Fibroblast of lung (primary cell): ENCODE measurements around the gene SMG6. TPM values are rescaled to one million over a fixed set of nuclear protein-coding genes. Genes with fewer than 3 reads are reported as not detected.

Experiments
- DNase-seq, 2 donors: peaks; one replicate each; pipeline versions ENCODE4 v3.0.0 to v3.0.0-alpha.2; 2010; ENCODE audit warnings: low read depth in 2 of 2
- H2AFZ ChIP-seq: 2 replicates; pipeline ENCODE4 v1.5.1; 2012; ENCODE audit warnings: low read length, control low read depth, inconsistent platforms
- H3K27ac ChIP-seq: 2 replicates; pipeline ENCODE4 v1.5.1; 2011; ENCODE audit warnings: low read length, control low read depth; ENCODE audit not compliant: insufficient read depth
- H3K27me3 ChIP-seq: 2 replicates; pipeline ENCODE4 v1.5.1; 2011; ENCODE audit warnings: mild to moderate bottlenecking, low read length; ENCODE audit not compliant: control insufficient read depth, insufficient read depth
- H3K36me3 ChIP-seq: 2 replicates; pipeline ENCODE4 v1.5.1; 2011; ENCODE audit warnings: low read length; ENCODE audit not compliant: control insufficient read depth, insufficient read depth
- H3K4me1 ChIP-seq: 2 replicates; pipeline ENCODE4 v1.5.1; 2011; ENCODE audit warnings: low read length; ENCODE audit not compliant: control insufficient read depth, insufficient read depth; ENCODE audit errors: extremely low read depth
- H3K4me2 ChIP-seq: 2 replicates; pipeline ENCODE4 v1.5.1; 2011; ENCODE audit warnings: low read length, control low read depth; ENCODE audit not compliant: insufficient read depth; ENCODE audit errors: extremely low read depth
- H3K4me3 ChIP-seq, 4 experiments: fragments of 200-600 bp in 1 of 4; sonication (generic) in 1 of 4; replicated peaks in 1 of 4; 2 replicates each; pipeline ENCODE4 v1.5.1; 2011 to 2016; ENCODE audit warnings: low read length in 4 of 4, low read depth in 3 of 4, mild to moderate bottlenecking in 3 of 4, control low read depth in 2 of 4, inconsistent platforms in 1 of 4, mixed read lengths in 1 of 4; ENCODE audit not compliant: insufficient read depth in 1 of 4; ENCODE audit errors: control extremely low read depth in 1 of 4
- H3K79me2 ChIP-seq: 2 replicates; pipeline ENCODE4 v1.5.1; 2012; ENCODE audit warnings: mild to moderate bottlenecking, low read length, inconsistent platforms; ENCODE audit not compliant: control insufficient read depth, insufficient read depth
- H3K9ac ChIP-seq: 2 replicates; pipeline ENCODE4 v1.5.1; 2011; ENCODE audit warnings: mild to moderate bottlenecking, low read length, control low read depth; ENCODE audit not compliant: insufficient read depth
- H3K9me3 ChIP-seq: 2 replicates; pipeline ENCODE4 v1.5.1; 2012; ENCODE audit warnings: low read depth, low read length; ENCODE audit not compliant: control insufficient read depth, insufficient read depth
- H4K20me1 ChIP-seq: 2 replicates; pipeline ENCODE4 v1.5.1; 2011; ENCODE audit warnings: low read length; ENCODE audit not compliant: control insufficient read depth, insufficient read depth; ENCODE audit errors: extremely low read depth
- CTCF ChIP-seq, 2 donors: IDR thresholded peaks in 1 of 2; conservative IDR thresholded peaks in 1 of 2; 1 replicate in 1 of 2; 2 replicates in 1 of 2; pipeline ENCODE4 v1.5.1; 2011 to 2012; ENCODE audit warnings: low read length in 2 of 2, control low read depth in 1 of 2, inconsistent platforms in 1 of 2, low read depth in 1 of 2, mild to moderate bottlenecking in 1 of 2
- EZH2 ChIP-seq: IDR thresholded peaks from 2 replicates; pipeline ENCODE4 v1.5.1; 2012; ENCODE audit warnings: low read length, control low read depth, mild to moderate bottlenecking; ENCODE audit errors: missing control alignments
- polyA plus RNA-seq, 2 donors: library from polyadenylated mRNA; depleted of rRNA in 1 of 2; stranded (reverse) in 1 of 2; unstranded in 1 of 2; fragments of >200 nt; gene quantifications; 2 replicates each; pipeline ENCODE4 v1.2.1, GENCODE V29; 2011 to 2012; ENCODE audit warnings: missing spikeins in 1 of 2
- total RNA-seq: library from RNA; depleted of rRNA; stranded (reverse); fragments of >200 nt; gene quantifications from 2 replicates; pipeline ENCODE4 v1.2.1, GENCODE V29; 2014

Gene SMG6
- total and polyA plus RNA-seq, 2 donors (not counting 1 experiment from before 2014, with no cell fraction given), result 14.7 to 29.9 TPM

- H3K27ac ChIP-seq, result peak overlapping the region; percentile 71
- H4K20me1 ChIP-seq, result no peaks in the 10 kb centered on the region
- H3K79me2 ChIP-seq, result no peaks in the 10 kb centered on the region
- no peak overlapping the region for H3K4me3 ChIP-seq
- DNase-seq, result no peak
- no peak for TF ChIP-seq CTCF (conservative IDR thresholded peaks at IDR 0.05 in 1 of 2, IDR thresholded peaks at IDR 0.05 in 1 of 2; ENCODE audit: low read depth in 1 of 2, low read length in 2 of 2)
- no peak for TF ChIP-seq EZH2
- H3K27me3 ChIP-seq, result no peaks in the 10 kb centered on the region
- H3K4me1 ChIP-seq, result peaks cover 10% of the 10 kb centered on the region
- no peak overlapping the region for H3K4me2 ChIP-seq
- H3K9ac ChIP-seq, result no peak overlapping the region
- no peak overlapping the region for H2AFZ ChIP-seq
- no peaks in the 10 kb centered on the region for H3K9me3 ChIP-seq
- no peaks in the 10 kb centered on the region for H3K36me3 ChIP-seq
These were observed 81.3 kb downstream of the SMG6 start for GRCh38 chr17:2222301-2222700.

GRCh38 chr17:2218426-2218825 is 85.2 kb downstream of the SMG6 start:
- DNase-seq, result no peak
- no peaks in the 10 kb centered on the region for H3K79me2 ChIP-seq
- no peak overlapping the region for H3K4me3 ChIP-seq
- H3K36me3 ChIP-seq, result no peaks in the 10 kb centered on the region
- H4K20me1 ChIP-seq, result no peaks in the 10 kb centered on the region
- H2AFZ ChIP-seq, result no peak overlapping the region
- no peaks in the 10 kb centered on the region for H3K9me3 ChIP-seq
- TF ChIP-seq CTCF (conservative IDR thresholded peaks at IDR 0.05 in 1 of 2, IDR thresholded peaks at IDR 0.05 in 1 of 2; ENCODE audit: low read depth in 1 of 2, low read length in 2 of 2) (no peak), EZH2 (no peak)
- no peaks in the 10 kb centered on the region for H3K27me3 ChIP-seq
- H3K27ac ChIP-seq, result no peak overlapping the region
- H3K4me1 ChIP-seq, result peaks cover 28% of the 10 kb centered on the region
- H3K9ac ChIP-seq, result no peak overlapping the region
- H3K4me2 ChIP-seq, result no peak overlapping the region

- Histone ChIP-seq H3K4me1 (peaks cover 30% of the 10 kb centered on the region), H3K4me2 (peak overlapping the region; percentile 97), H3K9me3 (no peaks in the 10 kb centered on the region), H3K27me3 (no peaks in the 10 kb centered on the region), H4K20me1 (no peaks in the 10 kb centered on the region), H3K27ac (peak overlapping the region; percentile 93), H3K4me3 (peak overlapping the region; percentile 18 to 41 (median 28)), H3K9ac (peak overlapping the region; percentile 72), H3K79me2 (peaks cover 2% of the 10 kb centered on the region), H3K36me3 (no peaks in the 10 kb centered on the region), H2AFZ (no peak overlapping the region)
- peak; percentile 96 to 99 for DNase-seq
- no peak for TF ChIP-seq CTCF (conservative IDR thresholded peaks at IDR 0.05 in 1 of 2, IDR thresholded peaks at IDR 0.05 in 1 of 2; ENCODE audit: low read depth in 1 of 2, low read length in 2 of 2)
- TF ChIP-seq EZH2, result no peak
These were observed 87.8 kb downstream of the SMG6 start for GRCh38 chr17:2215616-2216364.
